ENCODE measurements around the gene ZDHHC16. TPM values are rescaled to one million over a fixed set of nuclear protein-coding genes. Genes with fewer than 3 reads are reported as not detected.
"Not testable (repeated sequence)": the region's sequence is repeated elsewhere in the genome, so short reads cannot be mapped to it uniquely, and the experiment has no call there.

Gene ZDHHC16
- total RNA-seq, result 25.5 TPM
- long read RNA-seq, transcript ZDHHC16-202 (10 exons, 1,718 nt), result minor isoform, 8 of 82 reads
- long read RNA-seq, transcript ZDHHC16-206 (11 exons, 1,798 nt), result major isoform, 35 of 82 reads
- long read RNA-seq, transcript ZDHHC16-203 (10 exons, 1,647 nt), result minor isoform, 12 of 82 reads
- long read RNA-seq, partial matches to known transcripts, result 6 of 82 reads
- long read RNA-seq, other reads (novel, unspliced or antisense), result 16 of 82 reads

DNA sequence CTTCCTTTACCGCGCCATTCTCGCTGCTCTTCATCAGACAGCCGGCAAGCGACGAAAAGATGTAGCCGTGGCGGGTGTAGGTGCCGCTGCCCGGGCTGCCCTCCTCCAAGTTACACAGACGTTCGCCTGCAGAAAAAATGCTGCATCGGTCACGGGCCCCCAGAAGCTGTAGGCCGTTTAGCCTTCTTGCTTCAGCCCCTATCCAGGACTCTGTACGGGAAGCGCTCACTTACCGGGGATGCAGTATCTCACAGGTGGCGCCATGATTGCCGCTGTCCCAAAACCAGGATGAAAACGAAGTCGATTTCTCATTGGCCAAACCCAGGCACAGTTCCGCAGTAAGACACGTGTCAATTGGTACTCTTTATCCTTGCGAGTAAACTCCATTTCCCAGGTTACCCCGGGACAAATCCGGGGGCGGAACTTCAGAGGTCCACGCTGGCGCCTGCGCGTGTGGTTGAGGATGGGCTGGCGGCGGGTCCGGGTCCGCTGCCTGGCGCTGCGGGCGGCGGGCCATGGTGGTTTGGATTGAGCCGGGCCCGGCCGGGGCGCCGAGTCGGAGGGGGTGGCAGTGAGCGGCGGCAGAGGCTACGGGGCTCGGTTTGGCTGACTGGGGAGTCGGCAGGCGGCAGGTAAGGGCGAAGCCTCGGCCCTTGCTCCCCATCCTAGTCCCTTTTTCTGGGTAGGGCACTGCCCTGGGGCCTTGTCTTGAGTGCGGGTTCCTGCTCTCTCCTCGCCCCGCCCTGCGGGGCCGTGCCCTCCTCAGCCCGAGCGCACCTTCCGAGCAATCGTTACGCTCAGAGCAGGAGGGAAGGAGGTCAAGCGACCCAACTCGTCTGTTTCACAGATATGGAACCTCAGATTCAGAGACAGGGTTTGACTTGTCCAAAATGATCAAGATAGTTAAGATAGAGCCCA is at the start of gene ZDHHC16, which contains the start of gene EXOSC1:
TSS of gene ZDHHC16 (plus strand) at position 454 of the 918 bp plus-strand sequence. CDS start 5,501 bp downstream, outside the sequence.
TSS of gene EXOSC1 (minus strand) at position 285 of the 918 bp plus-strand sequence. CDS start at position 264, 21 bp downstream.
- intact Hi-C loops (cut with DNase I), result loop anchor here (2.0 to 5.0 kb wide), 2 partner anchors 19 to 51 kb away; partner anchors contain the start of genes MMS19, PGAM1 and UBTD1
- peak; percentile 97 for DNase-seq (ENCODE audit: low spot score)

DNA sequence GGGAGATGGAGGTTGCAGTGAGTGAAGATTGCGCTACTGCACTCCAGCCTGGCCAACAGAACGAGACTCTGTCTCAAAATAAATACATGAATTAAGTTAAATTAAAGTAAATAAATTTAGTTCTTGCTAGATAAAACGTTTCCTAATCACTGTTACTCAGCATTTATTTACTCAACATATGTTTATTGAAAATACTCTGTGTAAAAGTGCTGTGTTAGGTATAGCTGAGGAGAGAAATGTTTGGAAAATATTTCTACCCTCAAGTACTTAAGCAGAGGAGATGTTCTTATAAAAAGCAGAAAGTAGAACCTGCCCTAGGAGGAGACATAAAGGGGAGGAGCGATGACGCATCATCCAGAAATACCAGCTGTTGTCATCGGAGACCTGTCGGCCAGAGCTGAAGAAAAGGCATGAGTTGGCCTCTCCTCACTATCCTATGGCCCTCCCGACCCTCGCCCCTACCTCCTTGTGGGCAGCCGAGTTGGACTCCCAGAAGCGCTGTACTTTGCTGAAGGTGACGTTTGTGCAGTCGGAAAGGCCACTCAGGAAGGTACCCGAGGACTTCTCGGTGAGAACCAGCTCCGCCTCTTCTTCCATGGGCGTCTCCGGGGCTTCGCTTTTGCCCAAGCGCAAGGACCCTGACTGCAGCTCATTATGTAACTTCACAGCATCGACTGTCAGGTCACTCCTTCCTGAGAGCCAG is 46.0 kb upstream of the ZDHHC16 start:
- DNase-seq (ENCODE audit: low spot score), result no peak
- intact Hi-C loops (cut with DNase I), result loop anchor here (10.0 kb wide), 1 partner anchor 155 kb away; no protein-coding TSS in a partner anchor

DNA sequence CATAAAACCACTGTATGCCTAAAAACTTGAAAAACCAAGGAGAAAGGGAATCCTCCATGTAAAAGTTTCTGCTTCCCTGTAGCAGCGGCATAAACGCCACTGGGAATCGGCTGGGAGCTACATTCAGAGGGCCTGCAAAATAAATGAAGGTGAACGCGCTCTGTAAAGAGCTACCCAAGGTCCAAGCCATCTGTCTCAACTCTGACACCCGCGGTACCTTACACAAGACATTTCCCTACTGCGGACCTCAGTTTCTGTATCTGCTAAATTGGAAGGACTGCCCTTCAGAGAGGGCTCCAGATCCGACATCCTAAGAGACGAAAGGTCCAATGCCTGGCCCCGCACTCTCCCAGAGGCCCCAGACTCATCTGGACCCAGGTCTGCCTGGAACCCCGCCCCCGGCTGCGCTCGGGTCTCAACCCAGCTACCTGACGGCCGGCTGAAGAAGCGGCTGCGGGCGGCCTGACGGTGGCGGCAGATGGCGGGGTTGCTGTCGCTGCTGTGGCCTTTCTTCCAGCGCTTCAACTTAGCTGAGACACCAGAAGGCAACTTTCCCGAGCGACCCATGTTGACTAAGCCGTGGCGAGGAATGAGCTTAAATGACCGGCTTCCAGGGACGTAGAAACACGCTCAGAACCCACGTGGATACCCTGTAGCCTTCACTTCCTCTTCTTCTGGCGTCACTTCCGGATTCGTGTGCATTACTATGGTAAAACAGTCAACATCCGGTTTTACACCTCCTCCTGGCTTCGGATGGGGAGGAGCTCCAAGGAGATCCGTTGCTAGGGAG is 45.1 kb upstream of the ZDHHC16 start, which contains the start of gene RRP12:
TSS of gene RRP12 (minus strand) at position 676 of the 790 bp plus-strand sequence. CDS start at position 567, 109 bp downstream.
- intact Hi-C loops (cut with DNase I), result loop anchor here (10.0 kb wide), 1 partner anchor 154 kb away; no protein-coding TSS in a partner anchor
- DNase-seq (ENCODE audit: low spot score), result peak; percentile 92

DNA sequence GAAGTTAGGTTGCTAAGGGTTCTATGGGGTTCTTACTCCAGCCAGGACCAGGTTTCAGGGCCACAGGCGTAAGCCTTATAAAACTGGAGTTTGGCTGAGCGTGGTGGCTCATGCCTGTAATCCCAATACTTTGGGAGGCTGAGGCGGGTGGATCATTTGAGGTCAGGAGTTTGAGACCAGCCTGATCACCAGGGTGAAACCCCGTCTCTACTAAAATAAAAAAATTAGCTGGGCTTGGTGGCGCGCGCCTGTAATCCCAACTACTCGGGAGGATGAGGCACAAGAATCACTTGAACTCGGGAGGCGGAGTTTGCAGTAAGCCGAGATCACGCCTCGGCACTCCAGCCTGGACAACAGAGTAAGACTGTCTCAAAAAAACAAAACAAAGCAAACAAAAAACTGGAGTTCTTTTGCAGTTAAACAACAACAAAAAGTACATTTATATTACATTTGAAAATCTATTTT is 44.5 kb upstream of the ZDHHC16 start:
- no peak for DNase-seq (ENCODE audit: low spot score)
- intact Hi-C loops (cut with DNase I), result loop anchor here (10.0 kb wide), 1 partner anchor 153 kb away; no protein-coding TSS in a partner anchor

DNA sequence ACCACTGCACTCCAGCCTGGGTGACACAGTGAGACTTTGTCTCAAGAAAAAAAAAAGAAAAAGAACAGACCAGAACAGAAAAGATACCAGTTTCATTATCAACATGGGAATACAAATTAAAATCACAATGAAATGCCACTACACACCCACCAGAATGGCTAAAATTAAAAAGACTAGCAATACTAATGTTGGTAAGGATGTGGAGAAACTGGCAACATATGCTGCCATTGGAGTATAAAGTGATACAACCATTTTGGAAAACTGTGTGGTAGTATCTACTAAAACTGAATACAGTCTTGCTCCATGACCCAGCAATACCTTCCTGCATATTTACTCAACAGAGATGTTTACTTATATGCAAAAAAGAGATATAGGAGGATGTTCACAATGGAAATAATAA is 41.9 kb upstream of the ZDHHC16 start:
- no peak for DNase-seq (ENCODE audit: low spot score)
- intact Hi-C loops (cut with DNase I), result loop anchor here (10.0 kb wide), 1 partner anchor 151 kb away; no protein-coding TSS in a partner anchor

DNA sequence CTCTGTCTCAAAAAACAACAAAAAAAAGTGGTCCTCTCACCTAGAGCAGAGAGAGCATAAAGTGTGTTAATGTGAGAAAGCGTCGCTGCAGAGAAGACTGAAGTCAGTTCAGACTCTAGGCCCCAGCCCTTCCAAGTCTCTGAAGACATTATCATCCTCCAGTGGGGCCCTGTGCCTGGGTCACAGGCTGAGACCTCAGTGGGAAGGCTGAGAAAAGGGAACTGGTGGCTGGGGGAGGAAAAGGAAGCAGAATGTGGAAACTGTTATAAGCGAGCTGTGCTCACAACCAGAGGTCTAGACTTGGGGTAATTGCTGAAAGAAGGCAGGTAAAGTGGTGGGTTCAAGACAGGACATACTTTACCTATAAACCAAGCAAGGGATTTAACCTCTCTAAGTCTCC is 39.9 kb upstream of the ZDHHC16 start:
- intact Hi-C loops (cut with DNase I), result loop anchor here (2.0 to 10.0 kb wide), 2 partner anchors 149 to 207 kb away; no protein-coding TSS in a partner anchor
- DNase-seq (ENCODE audit: low spot score), result no peak

DNA sequence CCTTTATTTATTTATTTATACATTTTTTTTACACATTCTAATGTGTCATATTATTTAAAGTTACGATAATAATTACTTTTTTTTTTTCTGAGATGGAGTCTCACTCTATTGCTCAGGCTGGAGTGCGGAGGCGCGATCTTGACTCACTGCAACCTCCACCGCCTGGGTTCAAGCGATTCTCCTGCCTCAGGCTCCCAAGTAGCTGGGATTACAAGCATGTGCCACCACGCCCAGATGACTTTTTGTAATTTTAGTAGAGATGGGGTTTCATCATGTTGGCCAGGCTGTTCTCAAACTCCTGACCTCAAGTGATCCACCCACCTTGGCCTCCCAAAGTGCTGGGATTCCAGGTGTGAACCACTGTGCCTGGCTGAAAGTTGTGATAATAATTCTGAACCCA is 39.5 kb upstream of the ZDHHC16 start:
- not testable (repeated sequence) for DNase-seq (ENCODE audit: low spot score)
- intact Hi-C loops (cut with DNase I), result loop anchor here (2.0 to 10.0 kb wide), 2 partner anchors 148 to 206 kb away; no protein-coding TSS in a partner anchor

DNA sequence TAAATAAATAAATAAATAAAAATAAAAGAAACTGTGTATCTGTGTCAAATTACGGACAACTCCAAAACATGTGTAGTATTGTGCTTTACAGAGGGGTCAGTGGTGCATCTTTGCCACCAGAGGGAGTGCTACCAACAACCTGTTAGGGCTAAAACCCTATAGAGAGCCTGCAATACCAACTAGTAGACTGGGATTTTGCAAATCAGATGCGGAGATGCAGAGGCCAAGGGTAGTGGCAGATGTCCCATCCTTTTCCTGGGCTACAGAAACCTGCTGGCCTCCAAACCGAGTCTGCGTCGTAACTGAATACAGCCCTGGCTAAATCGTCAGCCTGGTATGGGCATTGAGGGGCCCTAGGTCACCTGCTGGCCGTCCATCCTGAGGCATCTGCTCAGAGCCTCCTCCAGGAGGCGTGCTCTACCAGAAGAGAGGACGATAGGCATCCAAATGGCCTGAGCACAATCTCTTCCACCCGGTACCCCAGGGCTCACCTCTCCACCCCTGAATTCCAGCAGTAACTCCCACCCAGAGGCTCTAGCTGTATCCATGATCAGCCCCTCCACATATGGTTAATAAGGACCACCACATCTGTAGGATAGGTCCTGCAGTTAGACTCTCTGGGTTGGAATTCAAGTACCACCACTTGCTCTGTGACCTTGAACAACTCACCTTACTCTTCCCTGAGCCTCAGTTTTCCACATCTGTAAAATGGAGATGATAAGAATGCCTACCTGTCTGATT is 38.6 kb upstream of the ZDHHC16 start:
- DNase-seq (ENCODE audit: low spot score), result peak; percentile 84
- intact Hi-C loops (cut with DNase I), result loop anchor here (2.0 to 10.0 kb wide), 2 partner anchors 147 to 205 kb away; no protein-coding TSS in a partner anchor

DNA sequence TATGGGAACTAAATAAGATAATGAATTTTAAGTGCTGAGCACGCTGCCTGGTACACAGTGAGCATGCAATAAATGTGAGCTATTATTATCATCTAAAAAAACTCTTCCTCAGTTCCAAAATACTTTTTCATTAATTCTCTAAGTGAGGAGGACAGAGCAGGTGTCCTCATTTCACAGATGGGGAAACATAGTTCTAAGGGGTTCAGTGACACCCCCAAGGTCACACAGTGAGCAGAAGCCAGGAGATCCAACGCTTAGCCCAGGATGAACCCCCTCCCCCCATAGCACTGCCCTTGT is 38.1 kb upstream of the ZDHHC16 start:
- DNase-seq (ENCODE audit: low spot score), result no peak
- intact Hi-C loops (cut with DNase I), result loop anchor here (2.0 to 10.0 kb wide), 2 partner anchors 147 to 205 kb away; no protein-coding TSS in a partner anchor

DNA sequence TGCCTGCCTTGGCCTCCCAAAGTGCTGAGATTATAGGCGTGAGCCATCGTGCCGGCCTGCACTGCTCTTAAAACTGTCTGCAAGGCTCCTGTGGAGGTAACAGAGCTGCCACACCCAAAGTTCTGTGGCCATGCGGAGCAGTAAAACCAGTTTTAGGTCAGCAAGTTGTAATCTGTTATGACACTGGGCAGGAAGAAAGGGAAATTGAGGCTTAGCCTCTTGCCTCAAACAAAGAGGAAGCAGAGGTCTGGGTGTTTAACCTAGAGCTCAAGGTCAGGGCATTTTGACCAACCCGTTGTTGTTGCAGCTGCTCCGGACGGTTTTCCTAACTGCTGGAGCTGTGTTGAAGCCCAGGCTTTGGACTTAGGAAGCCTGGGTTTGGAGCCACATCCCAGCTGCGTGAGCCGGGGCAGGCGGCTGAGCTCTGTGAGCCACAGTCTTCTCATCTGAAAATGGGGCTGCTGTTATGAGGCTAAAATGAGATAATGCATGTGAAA is 37.4 kb upstream of the ZDHHC16 start:
- intact Hi-C loops (cut with DNase I), result loop anchor here (10.0 kb wide), 1 partner anchor 146 kb away; no protein-coding TSS in a partner anchor
- DNase-seq (ENCODE audit: low spot score), result no peak

DNA sequence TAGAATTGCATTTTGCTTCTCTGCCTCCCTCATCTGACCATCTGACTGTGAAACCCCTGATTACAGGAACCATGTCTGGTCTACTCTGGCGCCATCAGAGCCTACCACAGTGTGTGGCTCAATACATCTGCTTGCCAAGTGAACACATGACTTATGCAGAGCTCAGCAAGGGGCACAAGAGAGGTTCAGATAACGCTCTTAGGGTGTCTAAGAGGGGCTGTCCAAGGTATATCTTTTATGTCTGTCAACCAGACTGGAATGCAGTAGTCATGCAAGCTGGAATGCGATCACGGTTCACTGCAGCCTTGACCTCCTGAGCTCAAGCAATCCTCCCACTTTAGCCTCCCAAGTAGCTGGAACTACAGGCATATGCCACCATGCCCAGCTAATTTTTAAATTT is 34.6 kb upstream of the ZDHHC16 start:
- intact Hi-C loops (cut with DNase I), result no loop called here
- DNase-seq (ENCODE audit: low spot score), result no peak

DNA sequence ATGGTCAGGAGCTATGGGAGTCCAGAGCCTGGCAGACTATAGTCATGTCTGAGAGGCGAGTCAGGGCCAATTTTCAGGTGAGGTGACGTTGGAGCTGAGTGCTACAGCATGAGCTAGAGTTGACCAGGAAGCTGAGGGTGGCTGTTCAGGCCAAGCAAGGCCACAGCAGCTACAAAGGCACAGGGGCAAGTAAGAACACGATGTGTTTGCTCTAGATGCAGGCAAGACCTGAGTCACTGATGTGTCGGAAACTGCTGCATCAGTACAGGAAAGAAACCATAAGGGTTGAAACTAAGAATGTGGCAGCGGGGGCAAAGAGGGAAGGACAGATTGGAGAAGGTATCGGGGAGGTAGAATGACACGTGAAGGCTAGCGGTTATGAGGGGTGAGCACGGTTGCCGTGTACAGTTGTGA is 33.1 kb upstream of the ZDHHC16 start:
- intact Hi-C loops (cut with DNase I), result no loop called here
- DNase-seq (ENCODE audit: low spot score), result no peak

DNA sequence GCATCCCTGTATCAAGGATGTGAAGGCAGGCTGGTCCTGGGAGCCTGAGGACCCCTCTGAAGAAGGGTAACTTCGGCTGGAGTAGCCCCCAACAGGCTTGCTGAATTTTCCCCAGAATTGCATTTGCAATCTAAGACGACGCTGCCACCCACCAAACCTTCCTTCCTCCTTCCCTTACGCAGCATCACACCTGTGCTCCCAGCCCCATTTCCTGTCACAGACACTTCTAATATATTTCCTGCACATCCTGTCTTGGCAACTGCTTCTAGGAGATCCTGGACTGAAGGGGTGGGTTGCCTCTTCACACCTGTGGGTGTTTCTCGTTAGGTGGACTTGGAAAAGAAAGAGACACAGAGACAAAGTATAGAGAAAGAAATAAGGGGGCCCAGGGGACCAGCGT is 29.4 kb upstream of the ZDHHC16 start:
- intact Hi-C loops (cut with DNase I), result no loop called here

DNA sequence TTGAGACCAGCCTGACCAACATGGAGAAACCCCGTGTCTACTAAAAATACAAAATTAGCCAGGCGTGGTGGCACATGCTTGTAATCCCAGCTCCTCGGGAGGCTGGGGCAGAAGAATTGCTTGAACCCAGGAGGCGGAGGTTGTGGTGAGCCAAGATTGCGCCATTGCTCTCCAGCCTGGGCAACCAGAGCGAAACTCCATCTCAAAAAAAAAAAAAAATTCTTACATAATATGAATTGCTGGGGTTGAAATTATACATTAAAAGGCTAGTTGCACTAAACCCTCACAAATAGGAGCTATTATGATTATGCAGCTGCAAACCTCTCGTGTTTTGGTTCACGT is 22.2 kb upstream of the ZDHHC16 start:
- DNase-seq (ENCODE audit: low spot score); intact Hi-C loops (cut with DNase I): not testable (repeated sequence)

More for the DNA sequence above, 29.4 kb upstream of the ZDHHC16 start:
- no peak for DNase-seq (ENCODE audit: low spot score)

DNA sequence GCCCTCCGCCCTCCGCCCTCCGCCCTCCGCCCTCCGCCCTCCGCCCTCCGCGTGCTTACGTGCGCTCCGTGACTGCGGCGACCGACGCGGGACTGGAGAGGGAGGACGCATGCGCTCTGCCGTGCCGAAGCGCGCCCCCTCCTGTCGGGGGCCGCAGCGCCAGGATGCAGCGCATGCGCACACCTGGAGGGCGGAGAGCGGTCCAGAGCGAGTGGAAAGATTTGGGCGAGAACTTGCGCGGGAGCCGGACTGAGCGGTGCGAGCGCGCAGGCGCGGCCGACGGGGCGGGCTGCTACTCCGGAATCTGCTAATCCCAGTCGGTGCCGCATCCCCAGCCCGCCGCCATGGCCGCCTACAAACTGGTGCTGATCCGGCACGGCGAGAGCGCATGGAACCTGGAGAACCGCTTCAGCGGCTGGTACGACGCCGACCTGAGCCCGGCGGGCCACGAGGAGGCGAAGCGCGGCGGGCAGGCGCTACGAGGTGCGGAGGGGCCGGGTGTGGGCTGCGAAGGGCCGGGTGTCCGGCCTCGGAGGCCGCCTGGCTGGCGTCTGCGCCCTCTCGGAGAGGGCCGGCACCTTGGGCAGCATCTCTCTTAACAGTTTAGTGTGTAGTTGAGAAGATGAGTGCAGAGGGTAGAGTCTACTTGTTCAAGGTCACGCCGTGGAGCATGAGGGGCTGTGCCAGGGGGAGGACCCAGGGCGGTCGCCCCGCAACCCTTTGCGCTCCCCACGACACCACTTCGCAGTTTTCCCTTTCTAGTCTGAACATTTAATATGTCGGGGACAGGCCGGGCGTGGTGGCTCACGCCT is 19.8 kb upstream of the ZDHHC16 start, which contains the start of gene PGAM1:
TSS of gene PGAM1 (plus strand) at position 228 of the 812 bp plus-strand sequence. CDS start at position 345, 117 bp downstream.
- intact Hi-C loops (cut with DNase I), result loop anchor here (2.0 kb wide), 1 partner anchor 21 kb away; the partner anchor contains the start of genes EXOSC1 and ZDHHC16
- DNase-seq (ENCODE audit: low spot score), result peak; percentile 99

DNA sequence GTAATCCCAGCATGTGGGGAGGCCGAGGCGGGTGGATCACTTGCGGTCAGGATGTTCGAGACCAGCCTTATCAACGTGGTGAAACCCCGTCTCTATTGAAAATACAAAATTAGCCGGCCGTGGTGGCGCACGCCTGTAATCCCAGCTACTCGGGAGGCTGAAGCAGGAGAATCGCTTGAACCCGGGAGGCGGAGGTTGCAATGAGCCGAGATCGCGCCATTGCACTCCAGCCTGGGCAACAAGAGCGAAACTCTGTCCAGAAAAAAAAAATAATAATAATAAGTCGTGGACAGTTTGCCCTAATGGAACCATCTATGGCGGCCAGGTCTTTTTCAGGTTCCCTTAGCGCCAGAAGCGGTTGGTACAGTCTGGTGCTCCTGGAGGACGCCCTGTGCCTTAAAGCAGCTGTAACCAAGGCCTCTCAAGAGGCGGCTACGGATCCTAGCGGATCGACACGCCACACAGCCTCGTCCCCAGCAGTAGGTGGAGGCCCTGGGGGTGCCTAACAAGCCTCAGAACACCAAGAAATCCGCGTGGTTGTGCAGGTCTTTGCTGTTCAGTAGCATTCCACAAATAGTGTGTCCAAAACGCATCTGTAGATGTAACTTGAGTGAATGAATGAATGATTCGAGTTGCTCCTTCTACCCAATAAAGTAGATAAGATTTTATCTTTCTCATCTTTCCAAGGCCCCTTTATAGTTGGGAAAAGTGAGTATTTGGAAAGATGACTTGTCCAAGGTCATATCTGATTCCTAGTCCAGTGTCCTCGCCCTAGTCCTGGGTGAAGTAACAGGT is 19.0 kb upstream of the ZDHHC16 start:
- intact Hi-C loops (cut with DNase I), result loop anchor here (2.0 kb wide), 1 partner anchor 20 kb away; the partner anchor contains the start of genes EXOSC1 and ZDHHC16
- no peak for DNase-seq (ENCODE audit: low spot score)
